K562 (cell line): Measurements from ENCODE around the gene FAM236C. TPM values are rescaled to one million over a fixed set of nuclear protein-coding genes. Genes with fewer than 3 reads are reported as not detected.
"Not testable (repeated sequence)": the region's sequence is repeated elsewhere in the genome, so short reads cannot be mapped to it uniquely, and the experiment has no call there.

Experiments used
- ATAC-seq: fragments of 200-7000 bp; cut with Tn5 transposase; 3 replicates; pipeline ENCODE4 v1.9.1; 2020; ENCODE audit warnings: moderate library complexity
- BruUV-seq: library from RNA; stranded (reverse); fragments of 400-500 nt; replicated peaks from 2 replicates; lab custom pipeline; 2021; lab: Mats Ljungman, UMichigan
- CTCF ChIA-PET: fragments of 300-600 bp; formaldehyde crosslinking; extraction: SDS; loops from one replicate; lab custom pipeline; 2021; ENCODE audit warnings: low intra/inter-chr PET ratio; lab: Yijun Ruan, JAX
- POLR2A ChIA-PET: fragments of 300-600, 350-650 bp; sonication (Branson Sonifier 250); formaldehyde crosslinking; extraction: SDS; loops from one replicate; lab custom pipeline; 2021; ENCODE audit warnings: antibody characterized with exemption, inconsistent platforms; lab: Yijun Ruan, JAX
- DNase-seq, 4 experiments: peaks; one replicate each; pipeline versions ENCODE4 v3.0.0 to v3.0.0-alpha.2; 2011 to 2018; ENCODE audit warnings: low spot score in 3 of 4, mixed read lengths in 3 of 4; ENCODE audit errors: extremely low read depth in 1 of 4
- FAIRE-seq: peaks from 2 replicates; lab custom pipeline; 2011; peaks lifted over from hg19 to GRCh38; lab: Jason Lieb, UNC
- H2AFZ ChIP-seq: 2 replicates; pipeline ENCODE4 v1.6.0; 2011; ENCODE audit warnings: low read depth, low read length, control low read depth, inconsistent platforms
- H3K27ac ChIP-seq: fragments of 200-600 bp; 3 replicates; pipeline ENCODE4 v1.8.0; 2011; ENCODE audit warnings: low read depth, mild to moderate bottlenecking, control low read depth, inconsistent platforms, low read length, moderate library complexity, mixed read lengths; ENCODE audit errors: extremely low read depth
- H3K27me3 ChIP-seq, 2 experiments: fragments of 300-600 bp in 1 of 2; 2 replicates in 1 of 2; 3 replicates in 1 of 2; pipeline versions ENCODE4 v1.6.0 to v1.8.0; 2011; ENCODE audit warnings: inconsistent platforms in 2 of 2, low read length in 2 of 2, mild to moderate bottlenecking in 1 of 2, mixed read lengths in 1 of 2, moderate library complexity in 1 of 2; ENCODE audit not compliant: control insufficient read depth in 2 of 2, insufficient read depth in 2 of 2
- H3K36me3 ChIP-seq: fragments of 300-600 bp; 3 replicates; pipeline ENCODE4 v1.8.0; 2011; ENCODE audit warnings: mild to moderate bottlenecking, low read length, inconsistent platforms; ENCODE audit not compliant: control insufficient read depth, insufficient read depth
- H3K4me1 ChIP-seq, 2 experiments: fragments of 200-600 bp in 1 of 2; replicated peaks in 1 of 2; 2 replicates in 1 of 2; 3 replicates in 1 of 2; pipeline versions ENCODE4 v1.5.1 to v1.8.0; 2011; ENCODE audit warnings: inconsistent platforms in 2 of 2, low read length in 2 of 2, mild to moderate bottlenecking in 1 of 2, mixed read lengths in 1 of 2, moderate library complexity in 1 of 2; ENCODE audit not compliant: control insufficient read depth in 2 of 2, insufficient read depth in 2 of 2
- H3K4me2 ChIP-seq: 2 replicates; pipeline ENCODE4 v1.6.1; 2011; ENCODE audit warnings: low read length, control low read depth, inconsistent platforms, mixed read lengths; ENCODE audit not compliant: insufficient read depth
- H3K4me3 ChIP-seq: fragments of 200-600 bp; sonication (generic), shearing (Covaris generic); 2 replicates; pipeline ENCODE4 v1.5.1; 2016; ENCODE audit warnings: control low read depth, inconsistent platforms
- H3K79me2 ChIP-seq: fragments of 200-600 bp; 3 replicates; pipeline ENCODE4 v1.8.0; 2011; ENCODE audit warnings: low read length, inconsistent platforms; ENCODE audit not compliant: control insufficient read depth, insufficient read depth
- H3K9ac ChIP-seq, 2 experiments: 2 replicates each; pipeline versions ENCODE4 v1.6.0 to v1.6.1; 2011; ENCODE audit warnings: low read depth in 2 of 2, low read length in 2 of 2, control low read depth in 1 of 2, inconsistent platforms in 1 of 2, mild to moderate bottlenecking in 1 of 2, mixed read lengths in 1 of 2; ENCODE audit not compliant: insufficient read depth in 1 of 2
- H3K9me1 ChIP-seq: one replicate; pipeline ENCODE4 v1.6.0; 2011; ENCODE audit warnings: inconsistent platforms, mild to moderate bottlenecking, low read length, moderate library complexity; ENCODE audit not compliant: control insufficient read depth, insufficient read depth
- H3K9me3 ChIP-seq: replicated peaks from 2 replicates; pipeline ENCODE4 v1.5.1; 2011; ENCODE audit warnings: low read depth, low read length, inconsistent platforms; ENCODE audit not compliant: control insufficient read depth, insufficient read depth
- H4K20me1 ChIP-seq: replicated peaks from 2 replicates; pipeline ENCODE4 v1.6.1; 2011; ENCODE audit warnings: low read length, inconsistent platforms, mixed read lengths; ENCODE audit not compliant: control insufficient read depth, insufficient read depth
- WGBS: fragments of 100-300 bp; shearing (Covaris generic); methylation state at CpG from one replicate; pipeline ENCODE4 v1.1.6; 2016; ENCODE audit warnings: low coverage, mixed read lengths; ENCODE audit not compliant: insufficient coverage; ENCODE audit errors: missing lambda C conversion rate; 5-methylcytosine and 5-hydroxymethylcytosine counted together
- in situ Hi-C: fragments of 300-500 bp; cut with MboI; formaldehyde crosslinking; loops from 4 replicates; pipeline ENCODE4 v1.15.0; 2018; ENCODE audit warnings: inconsistent platforms, mixed read lengths
- intact Hi-C: fragments of 100-400 bp; cut with micrococcal nuclease; formaldehyde crosslinking; loops from 2 replicates; pipeline ENCODE4 v1.14.2; 2022
- polyA plus RNA-seq, 8 experiments: library from polyadenylated mRNA; depleted of rRNA in 4 of 8; stranded (reverse) in 5 of 8; unstranded in 3 of 8; fragments of >200 nt; fragmentation: Nextera tagmentation in 2 of 8; fragmentation: Illumina TruSeq in 1 of 8; extraction: Ambion mirVana in 2 of 8; extraction: Trizol in 1 of 8; gene quantifications; 2 replicates each; pipeline versions ENCODE4 v1.2.1 to v1.2.3, GENCODE V29; 2011 to 2014; ENCODE audit warnings: inconsistent platforms in 1 of 8, missing spikeins in 1 of 8
- total RNA-seq, 7 experiments: library from RNA; depleted of rRNA in 6 of 7; stranded (reverse); fragments of >200 nt in 6 of 7; fragmentation: Illumina TruSeq in 2 of 7; extraction: Trizol in 2 of 7; gene quantifications; 2 replicates each; pipeline versions ENCODE4 v1.2.1 to v1.2.3, GENCODE V29; 2011 to 2021; ENCODE audit warnings: low replicate concordance in 1 of 7

Gene FAM236C
- total and polyA plus RNA-seq, 9 of the 15 experiments (the other 6 are each of a cell fraction or from before 2014, with no cell fraction given) = not detected

DNA sequence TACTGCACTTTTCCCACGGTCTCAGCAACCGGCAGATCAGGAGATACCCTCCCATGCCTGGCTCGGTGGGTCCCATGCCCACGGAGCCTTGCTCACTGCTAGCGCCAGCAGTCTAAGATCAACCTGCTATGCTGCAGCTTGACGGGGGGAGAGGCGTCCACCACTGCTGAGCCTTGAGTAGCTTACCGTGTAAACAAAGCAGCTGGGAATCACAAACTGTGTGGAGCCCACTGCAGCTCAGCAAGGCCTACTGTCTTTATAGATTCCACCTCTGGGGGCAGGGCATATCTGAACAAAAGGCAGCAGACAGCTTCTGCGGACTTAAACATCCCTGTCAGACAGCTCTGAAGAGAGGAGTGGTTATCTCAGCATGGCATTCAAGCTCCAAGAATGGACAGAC, 47.6 kb downstream of the FAM236C start:
- H3K9ac ChIP-seq, FAIRE-seq, H3K4me2 ChIP-seq, ATAC-seq, intact Hi-C loops, H3K4me1 ChIP-seq, H4K20me1 ChIP-seq, H3K36me3 ChIP-seq, CTCF ChIA-PET, H3K9me3 ChIP-seq, POLR2A ChIA-PET, DNase-seq, H3K27me3 ChIP-seq, BruUV-seq, H3K9me1 ChIP-seq, H3K79me2 ChIP-seq, H3K27ac ChIP-seq, H2AFZ ChIP-seq, H3K4me3 ChIP-seq: not testable (repeated sequence)
- in situ Hi-C loops = loop anchor here (25.0 kb wide), 1 partner anchor 223 kb away; no protein-coding TSS in a partner anchor
- no CpG with 5 or more reads among the region's 9 CpGs for WGBS

Other genes starting within 250 kb of the FAM236C start
Only the 7 nearest of the 8 such genes appear.
- not detected in 2 replicates for gene DMRTC1B, start 135.7 kb upstream of the FAM236C start, total RNA-seq (2014; rRNA removed)
- not detected in 2 replicates for gene DMRTC1B, start 135.7 kb upstream of the FAM236C start, total RNA-seq (2014; rRNA removed; fragmentation: Illumina TruSeq; extraction: Trizol)
- not detected in 2 replicates for gene DMRTC1B, start 135.7 kb upstream of the FAM236C start, total RNA-seq (2015; rRNA removed; fragmentation: Illumina TruSeq; extraction: Trizol)
- gene DMRTC1B, start 135.7 kb upstream of the FAM236C start, total RNA-seq (2021) = not detected in 2 replicates
- not detected in 2 replicates for gene DMRTC1B, start 135.7 kb upstream of the FAM236C start, polyA plus RNA-seq (2011; rRNA removed)
- 0.12 TPM in 1 of 2 replicates, not detected in the other for gene DMRTC1B, start 135.7 kb upstream of the FAM236C start, polyA plus RNA-seq (2014; fragmentation: Illumina TruSeq; extraction: Trizol)
- gene DMRTC1B, start 135.7 kb upstream of the FAM236C start, polyA plus RNA-seq (2014; fragmentation: Nextera tagmentation; extraction: Ambion mirVana) = under 1 TPM in 1 of 2 experiments, not detected in 1; 0.11 TPM
- gene DMRTC1B, start 135.7 kb upstream of the FAM236C start, polyA plus RNA-seq (2014; rRNA removed) = not detected in 2 replicates
- not detected in 2 replicates for gene FAM236B, start 130.0 kb upstream of the FAM236C start, total RNA-seq (2014; rRNA removed)
- gene FAM236B, start 130.0 kb upstream of the FAM236C start, total RNA-seq (2014; rRNA removed; fragmentation: Illumina TruSeq; extraction: Trizol) = not detected in 2 replicates
- not detected in 2 replicates for gene FAM236B, start 130.0 kb upstream of the FAM236C start, total RNA-seq (2015; rRNA removed; fragmentation: Illumina TruSeq; extraction: Trizol)
- not detected in 2 replicates for gene FAM236B, start 130.0 kb upstream of the FAM236C start, total RNA-seq (2021)
- not detected in 2 replicates for gene FAM236B, start 130.0 kb upstream of the FAM236C start, polyA plus RNA-seq (2011; rRNA removed)
- gene FAM236B, start 130.0 kb upstream of the FAM236C start, polyA plus RNA-seq (2014; fragmentation: Illumina TruSeq; extraction: Trizol) = not detected in 2 replicates
- gene FAM236B, start 130.0 kb upstream of the FAM236C start, polyA plus RNA-seq (2014; fragmentation: Nextera tagmentation; extraction: Ambion mirVana) = not detected
- gene FAM236B, start 130.0 kb upstream of the FAM236C start, polyA plus RNA-seq (2014; rRNA removed) = not detected in 2 replicates
- gene FAM236D, start 104.4 kb upstream of the FAM236C start, total RNA-seq (2014; rRNA removed) = not detected in 2 replicates
- gene FAM236D, start 104.4 kb upstream of the FAM236C start, total RNA-seq (2014; rRNA removed; fragmentation: Illumina TruSeq; extraction: Trizol) = not detected in 2 replicates
- not detected in 2 replicates for gene FAM236D, start 104.4 kb upstream of the FAM236C start, total RNA-seq (2015; rRNA removed; fragmentation: Illumina TruSeq; extraction: Trizol)
- gene FAM236D, start 104.4 kb upstream of the FAM236C start, total RNA-seq (2021) = not detected in 2 replicates
- not detected in 2 replicates for gene FAM236D, start 104.4 kb upstream of the FAM236C start, polyA plus RNA-seq (2011; rRNA removed)
- gene FAM236D, start 104.4 kb upstream of the FAM236C start, polyA plus RNA-seq (2014; fragmentation: Illumina TruSeq; extraction: Trizol) = not detected in 2 replicates
- gene FAM236D, start 104.4 kb upstream of the FAM236C start, polyA plus RNA-seq (2014; fragmentation: Nextera tagmentation; extraction: Ambion mirVana) = not detected
- gene FAM236D, start 104.4 kb upstream of the FAM236C start, polyA plus RNA-seq (2014; rRNA removed) = not detected in 2 replicates
- not detected in 2 replicates for gene FAM236A, start 25.6 kb downstream of the FAM236C start, total RNA-seq (2014; rRNA removed)
- gene FAM236A, start 25.6 kb downstream of the FAM236C start, total RNA-seq (2014; rRNA removed; fragmentation: Illumina TruSeq; extraction: Trizol) = not detected in 2 replicates
- gene FAM236A, start 25.6 kb downstream of the FAM236C start, total RNA-seq (2015; rRNA removed; fragmentation: Illumina TruSeq; extraction: Trizol) = not detected in 2 replicates
- not detected in 2 replicates for gene FAM236A, start 25.6 kb downstream of the FAM236C start, total RNA-seq (2021)
- gene FAM236A, start 25.6 kb downstream of the FAM236C start, polyA plus RNA-seq (2011; rRNA removed) = not detected in 2 replicates
- not detected in 2 replicates for gene FAM236A, start 25.6 kb downstream of the FAM236C start, polyA plus RNA-seq (2014; fragmentation: Illumina TruSeq; extraction: Trizol)
- gene FAM236A, start 25.6 kb downstream of the FAM236C start, polyA plus RNA-seq (2014; fragmentation: Nextera tagmentation; extraction: Ambion mirVana) = not detected
- gene FAM236A, start 25.6 kb downstream of the FAM236C start, polyA plus RNA-seq (2014; rRNA removed) = not detected in 2 replicates
- not detected in 2 replicates for gene DMRTC1, start 31.2 kb downstream of the FAM236C start, total RNA-seq (2014; rRNA removed)
- not detected in 2 replicates for gene DMRTC1, start 31.2 kb downstream of the FAM236C start, total RNA-seq (2014; rRNA removed; fragmentation: Illumina TruSeq; extraction: Trizol)
- not detected in 2 replicates for gene DMRTC1, start 31.2 kb downstream of the FAM236C start, total RNA-seq (2015; rRNA removed; fragmentation: Illumina TruSeq; extraction: Trizol)
- gene DMRTC1, start 31.2 kb downstream of the FAM236C start, total RNA-seq (2021) = not detected in 2 replicates
- not detected in 2 replicates for gene DMRTC1, start 31.2 kb downstream of the FAM236C start, polyA plus RNA-seq (2011; rRNA removed)
- not detected in 2 replicates for gene DMRTC1, start 31.2 kb downstream of the FAM236C start, polyA plus RNA-seq (2014; fragmentation: Illumina TruSeq; extraction: Trizol)
- not detected for gene DMRTC1, start 31.2 kb downstream of the FAM236C start, polyA plus RNA-seq (2014; fragmentation: Nextera tagmentation; extraction: Ambion mirVana)
- not detected in 2 replicates for gene DMRTC1, start 31.2 kb downstream of the FAM236C start, polyA plus RNA-seq (2014; rRNA removed)
- not detected in 2 replicates for gene PABPC1L2B, start 90.3 kb downstream of the FAM236C start, total RNA-seq (2014; rRNA removed)
- not detected in 2 replicates for gene PABPC1L2B, start 90.3 kb downstream of the FAM236C start, total RNA-seq (2014; rRNA removed; fragmentation: Illumina TruSeq; extraction: Trizol)
- not detected in 2 replicates for gene PABPC1L2B, start 90.3 kb downstream of the FAM236C start, total RNA-seq (2015; rRNA removed; fragmentation: Illumina TruSeq; extraction: Trizol)
- not detected in 2 replicates for gene PABPC1L2B, start 90.3 kb downstream of the FAM236C start, total RNA-seq (2021)
- not detected in 2 replicates for gene PABPC1L2B, start 90.3 kb downstream of the FAM236C start, polyA plus RNA-seq (2011; rRNA removed)
- not detected in 2 replicates for gene PABPC1L2B, start 90.3 kb downstream of the FAM236C start, polyA plus RNA-seq (2014; fragmentation: Illumina TruSeq; extraction: Trizol)
- gene PABPC1L2B, start 90.3 kb downstream of the FAM236C start, polyA plus RNA-seq (2014; fragmentation: Nextera tagmentation; extraction: Ambion mirVana) = not detected
- not detected in 2 replicates for gene PABPC1L2B, start 90.3 kb downstream of the FAM236C start, polyA plus RNA-seq (2014; rRNA removed)
- not detected in 2 replicates for gene PABPC1L2A, start 166.9 kb downstream of the FAM236C start, total RNA-seq (2014; rRNA removed)
- gene PABPC1L2A, start 166.9 kb downstream of the FAM236C start, total RNA-seq (2014; rRNA removed; fragmentation: Illumina TruSeq; extraction: Trizol) = not detected in 2 replicates
- gene PABPC1L2A, start 166.9 kb downstream of the FAM236C start, total RNA-seq (2015; rRNA removed; fragmentation: Illumina TruSeq; extraction: Trizol) = not detected in 2 replicates
- not detected in 2 replicates for gene PABPC1L2A, start 166.9 kb downstream of the FAM236C start, total RNA-seq (2021)
- not detected in 2 replicates for gene PABPC1L2A, start 166.9 kb downstream of the FAM236C start, polyA plus RNA-seq (2011; rRNA removed)
- not detected in 2 replicates for gene PABPC1L2A, start 166.9 kb downstream of the FAM236C start, polyA plus RNA-seq (2014; fragmentation: Illumina TruSeq; extraction: Trizol)
- not detected for gene PABPC1L2A, start 166.9 kb downstream of the FAM236C start, polyA plus RNA-seq (2014; fragmentation: Nextera tagmentation; extraction: Ambion mirVana)
- gene PABPC1L2A, start 166.9 kb downstream of the FAM236C start, polyA plus RNA-seq (2014; rRNA removed) = not detected in 2 replicates